ENCODE data around the gene APAF1.
A peak's percentile ranks its signal among the peaks of the same experiment; 100 is the strongest.
"Not testable (repeated sequence)": the region's sequence is repeated elsewhere in the genome, so short reads cannot be mapped to it uniquely, and the experiment has no call there.

Gene APAF1

GRCh38 chr12:98644712-98645571, at the start of gene APAF1, which contains the start of gene IKBIP:
Gene APAF1, plus strand, starts transcription at chr12:98645290. Its CDS starts 3,070 bp downstream, at chr12:98648360.
Gene IKBIP, minus strand, starts transcription at chr12:98644788. Its CDS starts 87 bp downstream, at chr12:98644701.
- peak; percentile 84 for DNase-seq

GRCh38 chr12:98597313-98597712, 47.8 kb upstream of the APAF1 start:
- DNase-seq: not testable (repeated sequence)

GRCh38 chr12:98601924-98602323, 43.2 kb upstream of the APAF1 start:
- DNase-seq: no peak

GRCh38 chr12:98606359-98606988, 38.6 kb upstream of the APAF1 start:
- DNase-seq: no peak

GRCh38 chr12:98610596-98610995, 34.5 kb upstream of the APAF1 start:
- no peak for DNase-seq

- DNase-seq: no peak
Measured at GRCh38 chr12:98612696-98613334, 32.3 kb upstream of the APAF1 start.

GRCh38 chr12:98618952-98619351, 26.1 kb upstream of the APAF1 start:
- DNase-seq: no peak

- no peak for DNase-seq
Measured at GRCh38 chr12:98635657-98636323, 9.3 kb upstream of the APAF1 start.

GRCh38 chr12:98637068-98637467, 8.0 kb upstream of the APAF1 start:
- DNase-seq: no peak

- DNase-seq: no peak
Measured at GRCh38 chr12:98638009-98638408, 7.1 kb upstream of the APAF1 start.

- no peak for DNase-seq
Measured at GRCh38 chr12:98639491-98639890, 5.6 kb upstream of the APAF1 start.

- DNase-seq: not testable (repeated sequence)
Measured at GRCh38 chr12:98642801-98643200, 2.3 kb upstream of the APAF1 start.

- no peak for DNase-seq
Measured at GRCh38 chr12:98644433-98644711, 718 bp upstream of the APAF1 start.

GRCh38 chr12:98645572-98646067, 530 bp downstream of the APAF1 start:
- no peak for DNase-seq

GRCh38 chr12:98646294-98647090, 1.4 kb downstream of the APAF1 start:
- DNase-seq: no peak

GRCh38 chr12:98651328-98651727, 6.2 kb downstream of the APAF1 start:
- no peak for DNase-seq

- no peak for DNase-seq
Measured at GRCh38 chr12:98653866-98654493, 8.9 kb downstream of the APAF1 start.

GRCh38 chr12:98656289-98657101, 11.4 kb downstream of the APAF1 start:
- no peak for DNase-seq

- DNase-seq: no peak
Measured at GRCh38 chr12:98660521-98660920, 15.4 kb downstream of the APAF1 start.

GRCh38 chr12:98669751-98670150, 24.7 kb downstream of the APAF1 start:
- no peak for DNase-seq

- no peak for DNase-seq
Measured at GRCh38 chr12:98671459-98671858, 26.4 kb downstream of the APAF1 start.

Measured in NCI-H2081 treated with DMSO at 0.1 percent for 48 hours (cell line).